GM18858 (cell line): Measurements from ENCODE around the gene FECH.
"Not testable (repeated sequence)": the region's sequence is repeated elsewhere in the genome, so short reads cannot be mapped to it uniquely, and the experiment has no call there.

Experiments used
- ATAC-seq: cut with Tn5 transposase; IDR thresholded peaks from one replicate; pipeline ENCODE4 v1.9.1; 2021; ENCODE audit not compliant: unreplicated experiment

Gene FECH, protein sequence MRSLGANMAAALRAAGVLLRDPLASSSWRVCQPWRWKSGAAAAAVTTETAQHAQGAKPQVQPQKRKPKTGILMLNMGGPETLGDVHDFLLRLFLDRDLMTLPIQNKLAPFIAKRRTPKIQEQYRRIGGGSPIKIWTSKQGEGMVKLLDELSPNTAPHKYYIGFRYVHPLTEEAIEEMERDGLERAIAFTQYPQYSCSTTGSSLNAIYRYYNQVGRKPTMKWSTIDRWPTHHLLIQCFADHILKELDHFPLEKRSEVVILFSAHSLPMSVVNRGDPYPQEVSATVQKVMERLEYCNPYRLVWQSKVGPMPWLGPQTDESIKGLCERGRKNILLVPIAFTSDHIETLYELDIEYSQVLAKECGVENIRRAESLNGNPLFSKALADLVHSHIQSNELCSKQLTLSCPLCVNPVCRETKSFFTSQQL

DNA sequence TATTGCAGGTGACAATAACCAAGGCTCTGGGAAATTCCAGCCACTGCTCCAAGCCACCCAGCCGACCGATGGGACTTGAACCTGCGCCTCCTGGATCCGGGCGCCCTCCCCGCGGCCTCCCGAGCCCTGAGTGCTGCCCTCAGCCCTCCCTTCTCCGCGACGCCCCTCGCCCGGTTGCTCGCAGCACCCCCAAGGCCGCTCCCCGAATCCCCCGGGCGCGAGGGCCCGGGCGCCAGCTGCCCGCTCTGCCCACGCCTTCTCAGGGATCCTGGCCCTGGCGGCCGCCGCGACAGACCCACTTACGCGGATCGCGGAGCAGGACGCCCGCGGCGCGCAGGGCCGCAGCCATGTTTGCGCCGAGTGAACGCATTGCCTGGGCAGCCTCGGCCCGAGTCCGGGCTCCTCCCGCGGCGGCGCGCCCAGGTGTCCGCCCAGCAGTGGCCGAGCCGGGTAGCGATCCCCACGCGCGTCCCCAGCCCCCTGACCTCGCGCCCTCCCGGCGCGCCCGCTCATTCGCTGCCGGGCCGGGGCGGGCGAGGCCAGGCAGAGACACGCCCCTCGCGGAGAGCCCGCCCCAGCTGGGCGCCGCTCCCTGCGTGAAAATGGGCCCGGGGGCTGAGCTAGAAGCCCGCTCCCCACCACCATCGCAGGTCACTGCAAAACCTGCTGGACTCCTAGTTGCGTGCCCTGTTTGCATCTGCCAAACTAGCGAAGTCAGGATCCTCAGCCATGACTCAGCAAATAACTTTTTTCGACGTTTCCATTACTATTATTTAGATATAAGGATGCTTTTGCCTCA lies at the start of gene FECH:
TSS of gene FECH (minus strand) at position 452 of the 799 bp plus-strand sequence. CDS start at position 370, 82 bp downstream.
- peak; percentile 83 for ATAC-seq

DNA sequence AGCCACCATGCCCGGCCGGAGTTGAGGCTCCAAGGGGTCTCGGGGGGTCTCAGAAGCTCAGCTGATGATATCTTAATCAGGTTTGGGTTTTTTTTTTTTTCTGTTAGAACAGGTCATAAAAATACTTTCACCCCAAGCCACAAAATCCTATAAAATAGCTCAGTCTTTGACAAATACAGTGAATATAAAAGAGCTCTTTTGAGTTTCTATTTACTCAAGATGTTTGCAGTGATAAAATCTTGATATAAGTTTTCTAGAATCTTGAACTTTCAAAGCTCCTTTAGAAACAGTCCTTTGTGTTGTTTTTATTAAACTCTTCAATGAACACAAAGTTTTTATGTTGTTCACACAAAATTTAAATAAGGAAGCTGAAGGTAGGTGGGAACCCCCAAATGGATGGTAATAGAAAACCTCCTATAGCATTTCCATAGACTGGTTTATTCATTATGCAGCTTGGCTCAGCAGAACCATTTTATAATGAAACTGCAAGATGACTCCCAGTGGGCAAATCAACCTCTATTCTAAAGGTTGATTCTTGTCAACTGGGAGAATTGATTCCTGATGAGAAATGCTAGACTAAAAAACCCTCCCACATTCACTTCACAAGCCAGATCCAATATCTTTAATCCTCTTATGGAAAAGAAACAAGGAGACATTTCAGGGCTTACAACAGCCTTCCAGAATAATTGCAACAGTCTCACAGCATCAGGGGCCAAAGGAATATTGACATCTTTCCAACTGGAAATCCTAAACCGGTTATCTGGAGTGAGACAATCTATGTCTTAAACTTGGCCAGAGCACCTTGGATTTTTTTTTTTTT lies 48.7 kb upstream of the FECH start:
- no peak for ATAC-seq

DNA sequence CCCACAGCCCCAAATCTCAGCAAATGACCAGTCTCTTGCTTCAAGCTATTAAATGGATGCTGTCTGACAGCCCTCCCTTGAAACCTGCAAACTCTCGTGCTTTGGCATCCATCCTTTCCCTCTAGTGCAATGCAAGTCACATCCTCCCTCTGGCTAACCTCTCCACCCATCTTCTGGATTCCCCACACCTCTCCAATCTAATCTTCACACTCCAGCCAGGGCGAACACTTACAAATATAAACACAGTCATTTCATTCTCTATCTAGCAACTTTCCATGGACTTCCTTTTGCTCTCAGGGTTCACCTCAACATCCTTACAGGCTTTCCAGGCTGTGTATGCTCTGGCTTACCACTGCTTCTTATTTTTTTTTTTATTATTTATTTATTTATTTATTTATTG lies 45.2 kb upstream of the FECH start:
- no peak for ATAC-seq

DNA sequence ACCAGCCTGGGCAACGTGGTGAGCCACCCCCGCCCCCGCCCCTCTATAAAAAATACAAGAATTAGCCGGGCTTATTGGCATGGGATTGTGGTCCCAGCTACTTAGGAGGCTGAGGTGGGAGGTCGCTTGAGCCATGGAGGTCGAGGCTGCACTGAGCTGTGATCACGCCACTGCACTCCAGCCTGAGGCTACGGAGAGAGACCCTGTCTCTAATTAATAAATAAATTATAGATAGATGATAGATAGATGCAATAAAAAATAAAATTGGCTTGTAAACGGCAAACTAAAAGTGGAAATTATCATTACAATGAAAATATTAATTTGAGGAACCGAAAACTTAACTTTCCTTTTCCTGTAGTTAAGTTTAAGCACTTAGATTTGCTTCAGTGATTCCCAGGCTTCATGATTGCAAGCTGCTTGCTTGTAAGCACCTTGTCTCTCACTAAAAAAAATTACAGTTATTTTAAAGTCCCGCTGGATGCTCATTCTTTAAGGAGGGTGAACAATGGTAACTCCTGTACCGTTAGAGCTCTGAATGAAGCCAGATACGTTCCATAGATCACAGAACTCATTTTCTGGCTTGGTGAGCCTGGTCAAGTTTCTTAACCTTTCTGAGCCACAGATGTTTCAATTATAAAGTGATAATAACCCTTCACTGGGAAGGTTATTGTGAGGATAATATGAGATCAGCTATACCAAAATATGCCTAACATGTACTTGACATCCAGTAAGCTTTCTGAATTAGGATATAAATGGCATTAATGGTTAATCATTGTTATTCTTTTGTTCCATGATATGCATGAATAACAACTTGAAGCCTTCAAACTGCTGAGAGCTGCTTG lies 44.5 kb upstream of the FECH start:
- ATAC-seq: peak; percentile 47

DNA sequence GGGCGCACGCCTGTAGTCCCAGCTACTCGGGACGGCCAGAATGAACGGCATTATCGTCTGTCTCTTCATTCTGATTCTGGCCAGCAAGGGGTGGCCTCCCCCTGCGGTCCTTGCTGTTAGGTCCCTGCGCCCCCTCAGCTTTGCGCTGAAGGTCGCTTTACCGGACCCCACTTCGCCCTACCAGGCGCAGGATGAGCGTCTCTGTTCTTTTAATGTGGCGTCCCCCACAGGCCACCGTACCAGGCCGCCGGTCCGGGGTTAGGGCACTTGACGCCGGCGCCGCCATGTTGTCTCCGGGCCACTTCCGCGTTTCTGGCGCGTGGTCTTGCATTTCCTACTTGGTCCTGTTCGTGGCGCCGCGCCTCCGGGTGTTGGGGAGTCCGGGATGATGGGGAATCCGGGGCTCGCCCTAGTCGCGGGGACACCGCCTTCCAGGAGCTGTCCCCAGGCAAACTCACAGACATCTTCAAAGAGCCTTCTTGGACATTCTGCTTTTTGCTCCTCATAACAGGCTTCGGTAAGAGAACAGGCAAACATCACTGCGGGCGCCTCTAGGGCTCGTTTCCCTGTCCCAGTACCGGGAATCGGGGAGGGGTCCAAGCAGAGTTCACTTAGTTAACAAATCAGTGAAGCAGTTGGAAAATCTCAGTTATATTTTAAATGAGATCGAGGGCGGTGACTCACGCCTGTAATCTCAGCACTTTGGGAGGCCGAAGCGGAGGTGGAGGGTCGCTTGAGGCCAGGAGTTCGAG lies 43.7 kb upstream of the FECH start:
- ATAC-seq: peak; percentile 68

DNA sequence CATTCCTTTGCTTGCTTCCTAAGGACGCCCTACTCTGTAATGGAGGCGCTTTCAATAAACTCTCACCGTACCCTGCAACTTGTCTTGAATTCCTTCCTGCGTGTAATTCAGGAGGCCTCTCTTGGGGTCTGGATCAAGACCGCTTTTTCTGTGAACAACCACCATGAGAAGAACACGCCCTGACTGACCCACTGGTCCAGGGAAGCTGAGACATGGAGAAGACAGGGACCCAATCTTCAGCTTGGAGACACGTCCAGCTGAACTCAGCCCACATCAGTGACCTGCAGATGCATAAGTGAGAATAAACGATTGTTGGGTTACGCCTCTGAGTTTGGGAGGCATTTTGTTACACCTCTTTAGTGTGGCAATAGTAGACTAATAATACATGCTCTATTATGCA lies 42.9 kb upstream of the FECH start:
- no peak for ATAC-seq

DNA sequence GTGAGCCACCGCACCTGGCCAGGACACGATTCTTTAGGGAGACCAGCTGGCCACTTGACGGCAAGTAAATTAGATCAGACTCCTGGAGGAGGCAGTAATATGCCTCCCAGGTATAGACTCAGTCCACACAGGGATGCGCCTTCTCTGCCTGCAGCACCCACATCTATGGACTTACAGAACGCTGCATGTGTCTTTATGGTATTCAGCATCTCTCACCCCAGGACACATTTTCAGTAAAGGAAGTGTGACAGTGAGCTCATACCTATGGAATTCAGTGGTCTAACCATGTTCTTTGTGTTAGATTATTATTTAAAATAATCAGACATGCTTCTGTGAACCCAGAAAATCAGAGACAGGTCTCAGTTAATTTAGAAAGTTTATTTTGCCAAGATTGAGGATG lies 41.0 kb upstream of the FECH start:
- ATAC-seq: no peak

DNA sequence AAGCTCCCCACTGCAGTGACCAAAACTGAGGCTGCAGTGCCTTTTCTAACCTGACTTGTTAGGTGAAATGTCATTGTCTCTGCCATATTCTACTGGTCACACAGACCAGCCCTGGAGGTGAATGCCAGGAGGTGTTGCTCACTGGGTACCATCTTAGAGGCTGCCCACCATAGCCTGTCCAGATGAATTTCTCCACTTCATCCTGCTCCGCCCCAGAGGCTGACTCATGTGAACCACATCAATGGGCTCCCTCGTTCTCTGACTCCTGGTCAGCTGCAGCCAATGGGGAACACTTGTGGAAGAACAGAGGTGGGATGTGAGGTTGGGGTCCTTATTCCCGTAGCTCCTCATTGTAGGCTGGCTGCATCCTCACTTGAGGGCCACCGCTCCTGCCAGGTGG lies 38.5 kb upstream of the FECH start:
- no peak for ATAC-seq

DNA sequence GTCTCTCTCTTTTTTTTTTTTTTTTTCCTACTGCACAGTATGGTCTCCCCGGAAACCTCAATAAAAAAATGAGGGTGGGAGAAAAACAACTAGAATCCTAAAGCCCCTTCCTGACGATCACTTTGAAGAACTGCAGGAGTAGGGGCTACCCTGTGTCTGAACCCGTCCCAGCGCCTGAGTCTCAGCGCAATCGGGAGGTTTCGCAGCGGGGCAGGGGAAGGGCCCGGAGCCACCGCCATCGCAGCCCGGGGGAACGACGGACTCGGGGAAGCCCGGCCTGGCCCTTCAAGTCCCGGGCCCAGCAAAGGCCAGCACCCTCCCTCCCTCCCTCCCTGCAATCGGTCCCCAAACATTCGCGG lies 34.7 kb upstream of the FECH start:
- no peak for ATAC-seq

DNA sequence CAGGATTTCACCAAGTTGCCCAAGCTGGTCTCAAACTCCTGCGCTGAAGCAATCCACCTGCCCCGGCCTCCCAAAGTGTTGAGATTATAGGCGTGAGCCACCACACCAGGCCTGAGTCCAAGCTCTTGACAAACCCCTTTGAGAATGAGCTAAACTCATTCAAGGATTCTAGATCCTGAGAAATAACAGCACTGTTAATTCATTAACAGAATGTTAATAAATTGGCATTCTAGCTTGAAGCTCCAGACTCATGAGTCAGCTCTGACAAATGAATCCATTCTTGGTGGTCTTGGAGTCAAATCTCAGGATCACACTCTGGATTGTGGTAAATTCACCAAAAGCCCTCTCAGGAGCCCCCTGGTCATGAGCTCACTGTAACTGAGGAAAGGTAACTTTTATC lies 33.4 kb upstream of the FECH start:
- ATAC-seq: no peak

DNA sequence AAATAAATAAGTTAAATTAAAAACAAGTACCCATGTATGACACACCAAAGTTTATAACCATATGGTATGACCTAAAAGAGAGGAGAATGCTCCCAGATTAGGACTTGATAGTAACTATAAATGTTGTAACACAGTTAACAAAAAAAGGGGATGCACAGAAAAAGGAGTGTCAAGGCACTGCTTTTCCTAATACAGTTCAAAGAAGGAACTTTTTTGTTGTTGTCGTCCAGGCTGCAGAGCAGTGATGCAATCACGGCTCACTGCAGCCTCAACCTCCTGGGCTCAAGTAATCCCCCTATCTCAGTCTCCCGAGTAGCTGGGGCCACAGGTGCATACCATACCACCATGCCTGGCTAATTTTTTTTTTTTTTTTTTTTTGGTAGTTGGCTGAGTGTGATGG lies 32.4 kb upstream of the FECH start:
- no peak for ATAC-seq

DNA sequence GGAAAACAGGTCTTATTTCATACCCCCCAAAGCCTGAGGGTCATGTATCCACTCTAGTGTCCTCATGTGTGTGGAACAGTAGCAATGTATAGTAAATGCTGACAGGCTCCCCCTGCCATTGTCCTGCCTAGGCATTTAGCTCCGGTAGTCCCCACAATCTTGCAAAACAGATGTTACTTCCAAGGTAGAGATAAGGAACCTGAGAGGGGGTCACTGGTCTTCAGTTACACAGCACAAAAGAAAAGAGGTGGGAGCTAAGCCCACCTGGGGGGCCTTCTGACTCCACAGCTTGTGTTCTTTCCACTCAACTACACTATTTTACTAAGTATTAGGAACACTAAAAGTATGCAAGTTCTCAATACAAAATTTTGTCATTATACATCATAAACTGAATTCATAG lies 17.4 kb upstream of the FECH start:
- ATAC-seq: no peak

DNA sequence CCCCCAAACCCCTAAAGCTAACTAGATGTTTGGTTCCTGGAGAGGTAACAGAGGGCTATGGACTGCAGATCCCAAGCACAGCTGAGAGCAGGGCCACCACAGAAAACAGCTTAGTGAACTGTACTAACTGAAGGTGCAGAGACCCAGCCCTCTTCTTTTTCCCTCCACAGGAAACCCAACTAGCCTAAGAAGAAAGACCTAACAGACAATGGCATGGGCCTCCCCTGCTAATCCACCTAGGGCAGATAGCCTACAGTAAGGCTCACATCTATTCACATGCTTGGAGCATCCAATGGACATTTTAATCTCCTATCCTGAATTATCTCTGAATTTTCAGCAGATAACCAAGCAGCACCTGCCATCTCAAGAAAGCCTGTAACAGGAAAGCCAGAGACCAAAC lies 8.8 kb upstream of the FECH start:
- no peak for ATAC-seq

DNA sequence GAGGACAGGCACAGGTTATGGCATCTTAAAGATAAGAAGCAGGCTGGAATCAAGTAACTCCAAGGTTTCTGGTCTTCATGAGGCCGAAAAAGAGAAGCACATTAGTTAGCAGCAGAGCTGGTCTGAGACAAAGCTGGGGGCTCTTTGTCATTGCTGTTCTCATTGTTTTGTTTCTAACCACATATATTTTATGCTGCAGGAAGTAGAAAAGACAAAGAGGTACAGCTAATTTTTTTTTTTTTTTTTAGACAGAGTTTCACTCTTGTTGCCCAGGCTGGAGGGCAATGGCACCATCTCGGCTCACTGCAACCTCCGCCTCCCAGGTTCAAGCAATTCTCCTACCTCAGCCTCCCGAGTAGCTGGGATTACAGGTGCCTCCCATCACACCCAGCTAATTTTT lies 6.2 kb upstream of the FECH start:
- ATAC-seq: not testable (repeated sequence)

DNA sequence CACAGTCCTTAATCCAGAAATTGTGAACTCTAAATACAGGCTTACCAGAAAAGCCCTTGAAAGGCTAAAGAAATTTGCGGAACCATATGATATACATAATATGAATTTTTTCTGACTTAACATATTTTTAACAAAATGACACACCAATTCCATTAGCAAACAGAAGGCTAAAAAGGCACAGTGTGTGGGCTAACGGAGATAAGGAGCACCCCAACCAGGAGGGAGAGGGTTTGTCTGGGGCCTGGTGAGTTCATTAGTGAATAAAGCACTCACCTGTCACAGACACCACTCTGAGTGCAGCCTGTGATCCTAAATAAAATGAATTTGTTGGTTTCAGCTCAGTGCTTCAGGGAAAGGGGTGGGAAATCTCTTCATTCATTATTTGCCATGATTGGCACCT lies 2.7 kb upstream of the FECH start:
- no peak for ATAC-seq

DNA sequence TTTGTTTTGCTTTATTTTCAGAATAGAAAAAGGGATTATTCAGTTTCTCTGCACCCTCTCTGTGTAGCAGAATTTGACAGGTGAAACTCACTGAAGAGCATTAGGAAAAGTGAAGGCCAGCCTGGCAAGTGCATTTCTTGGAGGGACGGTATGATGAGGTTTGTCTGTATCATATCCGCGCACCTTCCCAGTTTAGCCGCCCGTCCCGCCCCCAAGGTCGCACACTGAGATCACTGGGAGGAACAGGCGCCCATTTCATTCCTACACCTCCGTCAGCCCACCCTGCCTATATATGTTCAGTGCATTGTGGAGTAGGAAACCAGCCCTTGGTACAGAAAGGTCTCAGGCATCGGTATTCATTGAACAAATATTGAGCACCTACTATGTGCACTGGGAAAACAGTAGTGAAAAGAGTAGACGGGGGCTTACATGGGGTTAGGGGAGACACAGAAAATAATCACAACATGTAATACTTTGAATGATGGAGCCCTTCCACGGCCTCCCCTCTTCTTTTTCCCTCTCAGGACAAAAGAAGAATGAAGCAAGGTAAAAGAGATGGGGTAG lies 678 bp upstream of the FECH start:
- ATAC-seq: no peak

DNA sequence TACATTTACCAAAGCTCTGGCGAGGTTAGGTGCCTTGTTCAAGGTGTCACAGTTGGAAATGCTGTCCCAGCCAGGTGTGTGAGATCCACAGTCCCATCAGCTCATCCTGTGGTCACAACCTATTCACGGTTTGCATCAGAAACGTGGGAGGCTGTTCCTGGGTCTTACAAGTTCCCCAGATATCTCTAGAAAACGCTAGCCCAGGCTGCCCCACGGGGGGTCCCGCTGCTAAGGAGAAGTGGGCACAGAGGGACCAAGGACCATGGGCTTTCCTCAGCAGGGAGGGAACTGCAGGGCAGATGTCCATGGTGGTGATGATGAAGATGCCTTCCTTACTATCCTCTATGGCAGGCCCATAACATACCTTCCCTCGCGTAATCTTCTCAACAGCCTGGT lies 649 bp downstream of the FECH start:
- no peak for ATAC-seq

DNA sequence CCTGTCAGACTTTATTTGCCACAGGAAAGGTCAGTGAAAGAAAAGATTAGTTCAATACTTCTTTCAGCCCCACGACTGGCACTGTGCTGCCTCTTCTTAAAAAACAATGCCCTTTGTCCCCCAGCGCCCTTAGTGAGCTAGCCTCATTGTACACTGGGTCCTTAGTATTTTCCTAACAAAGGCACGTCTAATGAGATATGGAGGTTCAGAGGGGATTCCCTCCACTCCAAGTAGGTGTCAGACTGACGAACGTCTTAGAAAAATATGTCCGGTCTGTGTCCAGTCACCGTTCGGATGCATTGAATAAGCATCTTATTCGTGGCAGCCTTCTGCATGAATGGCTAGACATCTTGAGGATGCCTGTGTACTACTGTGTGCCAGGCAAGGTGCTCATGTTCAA lies 1.1 kb downstream of the FECH start:
- ATAC-seq: no peak

DNA sequence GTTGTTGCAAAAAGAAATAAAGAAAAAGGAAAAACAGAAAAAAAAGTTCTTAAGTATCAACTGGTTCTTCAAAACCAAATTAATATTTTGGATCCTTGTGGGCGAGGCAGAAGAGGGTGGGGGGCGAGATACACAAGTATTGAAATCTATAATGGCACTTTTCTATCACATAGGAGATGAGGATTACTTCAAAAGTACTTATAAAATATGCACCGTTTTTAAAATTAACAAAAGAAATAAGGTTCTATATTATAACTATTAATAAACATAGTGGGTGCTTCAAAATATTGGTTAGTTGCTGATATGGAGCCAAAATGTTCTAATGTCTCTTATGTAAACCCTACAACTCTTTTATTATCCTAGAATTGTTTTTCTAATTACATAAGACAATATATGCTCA lies 2.1 kb downstream of the FECH start:
- no peak for ATAC-seq
